ENCODE measurements around the gene AP4B1. TPM values are rescaled to one million over a fixed set of nuclear protein-coding genes. Genes with fewer than 3 reads are reported as not detected.

The AP4B1 gene
- total and polyA plus RNA-seq, 2 of the 13 experiments (the other 11 are each of a cell fraction or from before 2014, with no cell fraction given) = 8.5 to 12.0 TPM

DNA sequence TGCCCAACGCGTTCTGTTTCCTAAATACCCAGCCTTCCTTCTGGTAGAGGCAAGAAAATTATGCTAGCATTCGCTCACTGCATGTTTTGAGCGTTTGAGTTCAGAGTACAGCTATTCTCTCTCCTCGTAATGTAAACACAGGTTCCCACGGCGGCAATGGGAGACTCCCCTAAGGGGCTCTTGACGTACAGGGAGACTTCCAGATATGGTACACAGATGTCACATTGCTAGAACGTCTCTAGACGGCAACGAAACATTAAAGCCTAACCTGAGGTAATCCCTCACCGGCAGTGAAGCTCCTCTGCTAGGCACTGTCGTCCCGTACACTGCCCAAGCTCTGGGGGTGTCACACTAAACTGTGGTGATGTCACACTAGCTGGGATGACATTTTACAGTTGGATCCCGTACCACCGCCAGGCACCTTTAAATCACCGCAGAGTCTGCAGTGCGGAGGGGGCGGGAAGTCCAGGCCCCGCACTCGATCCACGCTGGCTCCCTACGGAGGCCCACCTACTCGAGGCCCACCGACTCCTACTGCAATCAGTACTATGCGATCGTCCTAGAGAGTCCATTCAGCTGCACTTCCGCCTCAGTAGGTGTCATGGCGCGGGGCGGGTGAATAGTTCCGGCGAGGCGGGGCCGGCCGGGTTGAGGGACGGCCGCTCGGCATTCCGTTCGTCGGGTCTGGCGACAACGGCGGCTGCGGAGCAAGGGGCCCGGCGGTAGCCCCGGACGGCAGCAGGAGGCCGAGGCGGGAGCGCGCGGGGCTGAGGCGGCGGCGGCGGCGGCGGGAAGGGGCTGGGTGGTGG, 24.5 kb upstream of the AP4B1 start, which contains the start of gene HIPK1 (continued):
- TF ChIP-seq MED13 (CRISPR knock-in tag; IDR thresholded peaks at IDR 0.05) (peak; percentile 56; the same call in 1 of the 2 replicates), EP300 (IDR thresholded peaks at IDR 0.05; ENCODE audit: low read depth in 2 of 2, low read length in 2 of 2) (peak in 1 of 2 experiments; percentile 32; a peak in 2 of 4 replicates), EP300 (CRISPR knock-in tag; IDR thresholded peaks at IDR 0.05; ENCODE audit: borderline replicate concordance) (peak; percentile 45; the same call in 1 of the 2 replicates), ZFP36L2 (CRISPR knock-in tag; IDR thresholded peaks at IDR 0.05) (no peak), U2AF1 (optimal IDR thresholded peaks at IDR 0.05; ENCODE audit: low read depth, low read length) (peak; percentile 25), IRF2 (CRISPR knock-in tag; IDR thresholded peaks at IDR 0.05) (peak; percentile 84; the same call in 1 of the 2 replicates), ZNF773 (CRISPR knock-in tag; IDR thresholded peaks at IDR 0.05; ENCODE audit: borderline replicate concordance) (peak; percentile 19; the same call in 1 of the 2 replicates), MEIS2 (CRISPR knock-in tag; IDR thresholded peaks at IDR 0.05) (peak; percentile 88; the same call in 1 of the 2 replicates), NR1H2 (CRISPR knock-in tag; IDR thresholded peaks at IDR 0.05; ENCODE audit: borderline replicate concordance, low read depth) (no peak), ZNF331 (CRISPR knock-in tag; IDR thresholded peaks at IDR 0.05) (peak; percentile 52; the same call in 1 of the 2 replicates), ZMYM4 (CRISPR knock-in tag; IDR thresholded peaks at IDR 0.05) (peak; percentile 90), KDM5A (IDR thresholded peaks at IDR 0.05; ENCODE audit: borderline replicate concordance, low read length) (peak; percentile 80; the same call in 1 of the 2 replicates), ZBTB7B (CRISPR knock-in tag; IDR thresholded peaks at IDR 0.05) (peak; percentile 74), ZNF276 (CRISPR knock-in tag; IDR thresholded peaks at IDR 0.05; ENCODE audit: low read depth) (peak; percentile 57; the same call in 1 of the 2 replicates), TEAD3 (CRISPR knock-in tag; optimal IDR thresholded peaks at IDR 0.05; ENCODE audit: borderline replicate concordance) (peak; percentile 83), ATF1 (CRISPR knock-in tag; IDR thresholded peaks at IDR 0.05) (peak; percentile 86), ZNF761 (CRISPR knock-in tag; conservative IDR thresholded peaks at IDR 0.05) (peak; percentile 79)
- TF ChIP-seq, protein P1, sequence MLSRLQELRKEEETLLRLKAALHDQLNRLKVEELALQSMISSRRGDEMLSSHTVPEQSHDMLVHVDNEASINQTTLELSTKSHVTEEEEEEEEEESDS (CRISPR knock-in tag; IDR thresholded peaks at IDR 0.05; ENCODE audit: borderline replicate concordance) = peak; percentile 68; the same call in 1 of the 2 replicates
- TF ChIP-seq, protein P2, sequence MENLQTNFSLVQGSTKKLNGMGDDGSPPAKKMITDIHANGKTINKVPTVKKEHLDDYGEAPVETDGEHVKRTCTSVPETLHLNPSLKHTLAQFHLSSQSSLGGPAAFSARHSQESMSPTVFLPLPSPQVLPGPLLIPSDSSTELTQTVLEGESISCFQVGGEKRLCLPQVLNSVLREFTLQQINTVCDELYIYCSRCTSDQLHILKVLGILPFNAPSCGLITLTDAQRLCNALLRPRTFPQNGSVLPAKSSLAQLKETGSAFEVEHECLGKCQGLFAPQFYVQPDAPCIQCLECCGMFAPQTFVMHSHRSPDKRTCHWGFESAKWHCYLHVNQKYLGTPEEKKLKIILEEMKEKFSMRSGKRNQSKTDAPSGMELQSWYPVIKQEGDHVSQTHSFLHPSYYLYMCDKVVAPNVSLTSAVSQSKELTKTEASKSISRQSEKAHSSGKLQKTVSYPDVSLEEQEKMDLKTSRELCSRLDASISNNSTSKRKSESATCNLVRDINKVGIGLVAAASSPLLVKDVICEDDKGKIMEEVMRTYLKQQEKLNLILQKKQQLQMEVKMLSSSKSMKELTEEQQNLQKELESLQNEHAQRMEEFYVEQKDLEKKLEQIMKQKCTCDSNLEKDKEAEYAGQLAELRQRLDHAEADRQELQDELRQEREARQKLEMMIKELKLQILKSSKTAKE (CRISPR knock-in tag; IDR thresholded peaks at IDR 0.05; ENCODE audit: borderline replicate concordance) = 0 out of 2 replicates have a peak, but pooled peaks have one; percentile 8
- TF ChIP-seq, protein P3, sequence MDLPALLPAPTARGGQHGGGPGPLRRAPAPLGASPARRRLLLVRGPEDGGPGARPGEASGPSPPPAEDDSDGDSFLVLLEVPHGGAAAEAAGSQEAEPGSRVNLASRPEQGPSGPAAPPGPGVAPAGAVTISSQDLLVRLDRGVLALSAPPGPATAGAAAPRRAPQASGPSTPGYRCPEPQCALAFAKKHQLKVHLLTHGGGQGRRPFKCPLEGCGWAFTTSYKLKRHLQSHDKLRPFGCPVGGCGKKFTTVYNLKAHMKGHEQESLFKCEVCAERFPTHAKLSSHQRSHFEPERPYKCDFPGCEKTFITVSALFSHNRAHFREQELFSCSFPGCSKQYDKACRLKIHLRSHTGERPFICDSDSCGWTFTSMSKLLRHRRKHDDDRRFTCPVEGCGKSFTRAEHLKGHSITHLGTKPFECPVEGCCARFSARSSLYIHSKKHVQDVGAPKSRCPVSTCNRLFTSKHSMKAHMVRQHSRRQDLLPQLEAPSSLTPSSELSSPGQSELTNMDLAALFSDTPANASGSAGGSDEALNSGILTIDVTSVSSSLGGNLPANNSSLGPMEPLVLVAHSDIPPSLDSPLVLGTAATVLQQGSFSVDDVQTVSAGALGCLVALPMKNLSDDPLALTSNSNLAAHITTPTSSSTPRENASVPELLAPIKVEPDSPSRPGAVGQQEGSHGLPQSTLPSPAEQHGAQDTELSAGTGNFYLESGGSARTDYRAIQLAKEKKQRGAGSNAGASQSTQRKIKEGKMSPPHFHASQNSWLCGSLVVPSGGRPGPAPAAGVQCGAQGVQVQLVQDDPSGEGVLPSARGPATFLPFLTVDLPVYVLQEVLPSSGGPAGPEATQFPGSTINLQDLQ (CRISPR knock-in tag; IDR thresholded peaks at IDR 0.05) = 0 out of 2 replicates have a peak, but pooled peaks have one; percentile 17
- TF ChIP-seq, protein P4, sequence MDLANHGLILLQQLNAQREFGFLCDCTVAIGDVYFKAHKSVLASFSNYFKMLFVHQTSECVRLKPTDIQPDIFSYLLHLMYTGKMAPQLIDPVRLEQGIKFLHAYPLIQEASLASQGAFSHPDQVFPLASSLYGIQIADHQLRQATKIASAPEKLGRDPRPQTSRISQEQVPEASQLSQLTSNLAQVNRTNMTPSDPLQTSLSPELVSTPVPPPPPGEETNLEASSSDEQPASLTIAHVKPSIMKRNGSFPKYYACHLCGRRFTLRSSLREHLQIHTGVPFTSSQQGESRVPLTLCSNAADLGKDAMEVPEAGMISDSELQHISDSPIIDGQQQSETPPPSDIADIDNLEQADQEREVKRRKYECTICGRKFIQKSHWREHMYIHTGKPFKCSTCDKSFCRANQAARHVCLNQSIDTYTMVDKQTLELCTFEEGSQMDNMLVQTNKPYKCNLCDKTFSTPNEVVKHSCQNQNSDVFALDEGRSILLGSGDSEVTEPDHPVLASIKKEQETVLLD (CRISPR knock-in tag; IDR thresholded peaks at IDR 0.05; ENCODE audit: low read depth) = peak; percentile 84

All from HepG2 (cell line).